ENCODE results near the gene GRAP2. TPM values are rescaled to one million over a fixed set of nuclear protein-coding genes. Genes with fewer than 3 reads are reported as not detected.
"Not testable (repeated sequence)": the region's sequence is repeated elsewhere in the genome, so short reads cannot be mapped to it uniquely, and the experiment has no call there.

Gene GRAP2
- total and polyA plus RNA-seq, 2 experiments from 2014 or later, result 0.42 TPM; not detected in 1

DNA sequence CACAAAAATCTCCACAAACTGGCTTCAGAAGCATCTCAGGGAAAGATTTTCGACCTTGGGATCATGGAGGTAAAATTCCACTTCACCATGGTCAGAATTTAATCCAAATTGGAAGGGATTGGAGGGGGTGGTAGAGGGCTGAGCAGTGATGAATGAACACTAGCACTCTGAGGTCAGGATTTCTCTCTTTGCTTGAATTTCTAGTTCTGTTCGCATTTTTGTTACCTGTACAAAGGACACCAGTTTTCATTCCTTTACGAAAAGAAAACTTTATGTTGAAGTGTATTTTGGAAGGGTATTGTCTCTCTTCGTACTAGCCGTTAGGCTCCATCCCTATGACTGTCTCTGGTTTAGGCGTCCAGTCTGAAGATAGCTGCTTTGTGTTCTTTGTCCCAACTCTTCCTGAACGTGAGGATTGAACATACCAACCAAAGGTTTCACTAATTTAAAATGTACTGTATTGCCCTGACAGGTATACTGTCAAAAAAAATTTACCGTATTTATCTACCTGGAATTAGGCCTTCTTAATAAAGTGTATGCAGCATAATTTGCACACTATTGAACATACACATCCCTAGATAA lies 772 bp downstream of the GRAP2 start (continued):
- TF ChIP-seq, protein P1, sequence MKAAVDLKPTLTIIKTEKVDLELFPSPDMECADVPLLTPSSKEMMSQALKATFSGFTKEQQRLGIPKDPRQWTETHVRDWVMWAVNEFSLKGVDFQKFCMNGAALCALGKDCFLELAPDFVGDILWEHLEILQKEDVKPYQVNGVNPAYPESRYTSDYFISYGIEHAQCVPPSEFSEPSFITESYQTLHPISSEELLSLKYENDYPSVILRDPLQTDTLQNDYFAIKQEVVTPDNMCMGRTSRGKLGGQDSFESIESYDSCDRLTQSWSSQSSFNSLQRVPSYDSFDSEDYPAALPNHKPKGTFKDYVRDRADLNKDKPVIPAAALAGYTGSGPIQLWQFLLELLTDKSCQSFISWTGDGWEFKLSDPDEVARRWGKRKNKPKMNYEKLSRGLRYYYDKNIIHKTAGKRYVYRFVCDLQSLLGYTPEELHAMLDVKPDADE (IDR thresholded peaks at IDR 0.05), result no peak

DNA sequence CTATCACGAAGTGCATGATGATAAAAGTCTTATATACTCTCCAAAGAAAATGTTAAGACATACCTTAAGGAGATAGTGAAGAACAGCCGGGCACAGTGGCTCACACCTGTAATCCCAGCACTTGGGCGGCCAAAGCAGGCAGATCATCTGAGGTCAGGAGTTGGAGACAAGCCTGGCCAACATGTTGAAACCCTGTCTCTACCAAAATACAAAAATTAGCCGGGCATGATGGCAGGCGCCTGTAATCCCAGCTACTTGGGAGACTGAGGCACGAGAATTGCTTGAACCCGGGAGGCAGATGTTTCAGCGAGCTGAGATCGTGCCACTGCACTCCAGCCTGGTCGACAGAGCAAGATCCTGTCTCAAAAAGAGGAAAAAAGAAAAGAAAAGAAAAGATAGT lies 3.1 kb downstream of the GRAP2 start:
- H3K27ac ChIP-seq (ENCODE audit: low read depth); H3K4me3 ChIP-seq; DNase-seq (ENCODE audit: low spot score); H4K20me1 ChIP-seq (replicated peaks; ENCODE audit: insufficient read depth); H3K36me3 ChIP-seq (ENCODE audit: insufficient read depth); H3K4me3 Mint-ChIP-seq; H3K4me1 ChIP-seq (ENCODE audit: insufficient read depth); H3K9me3 Mint-ChIP-seq; H2AFZ ChIP-seq; H3K79me2 ChIP-seq (replicated peaks; ENCODE audit: insufficient read depth); ATAC-seq; H3K27me3 ChIP-seq (ENCODE audit: insufficient read depth); H3K36me3 Mint-ChIP-seq (ENCODE audit: low read depth); H3K27me3 Mint-ChIP-seq (ENCODE audit: insufficient read depth, low read depth, poor library complexity); H3K4me2 ChIP-seq; H3K27ac Mint-ChIP-seq; H3F3A ChIP-seq (replicated peaks; ENCODE audit: low read depth); H3K9me2 ChIP-seq (ENCODE audit: insufficient read depth): not testable (repeated sequence)
- H3K4me1 Mint-ChIP-seq, result peaks cover 16% of the 10 kb centered on the region; the same call in 2 of the 3 replicates

DNA sequence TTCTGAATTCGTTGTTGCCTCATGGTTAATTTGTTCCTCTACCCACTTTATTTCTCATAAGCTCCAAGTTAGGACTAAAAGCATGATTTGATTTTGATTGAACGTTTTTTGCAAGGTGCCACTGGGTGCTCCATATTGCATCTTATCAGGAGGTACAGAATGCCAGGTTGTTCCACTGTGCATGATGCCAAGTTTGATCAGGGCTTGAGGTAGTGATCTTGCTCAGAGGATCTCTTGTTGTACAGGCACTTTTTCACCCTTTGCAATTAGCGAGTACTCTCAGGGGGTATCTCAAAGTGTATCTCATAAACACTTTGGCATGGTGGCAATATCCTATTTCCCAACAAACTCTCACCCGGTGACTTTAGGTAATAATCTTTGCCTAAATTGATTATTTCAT lies 4.0 kb downstream of the GRAP2 start:
- Histone ChIP-seq H3F3A (replicated peaks; ENCODE audit: low read depth) (no peaks in the 10 kb centered on the region), H2AFZ (no peak overlapping the region), H3K27ac (ENCODE audit: low read depth) (no peak overlapping the region), H3K36me3 (ENCODE audit: insufficient read depth) (no peaks in the 10 kb centered on the region), H3K27me3 (ENCODE audit: insufficient read depth) (no peaks in the 10 kb centered on the region), H3K4me2 (no peak overlapping the region), H4K20me1 (replicated peaks; ENCODE audit: insufficient read depth) (no peaks in the 10 kb centered on the region), H3K9me2 (ENCODE audit: insufficient read depth) (no peaks in the 10 kb centered on the region), H3K4me3 (no peak overlapping the region), H3K79me2 (replicated peaks; ENCODE audit: insufficient read depth) (no peaks in the 10 kb centered on the region), H3K4me1 (ENCODE audit: insufficient read depth) (peaks cover 6% of the 10 kb centered on the region; the same call in 1 of the 2 replicates)
- Mint-ChIP-seq H3K36me3 (ENCODE audit: low read depth) (no peaks in the 10 kb centered on the region), H3K4me3 (no peak overlapping the region), H3K9me3 (no peaks in the 10 kb centered on the region), H3K4me1 (peaks cover 16% of the 10 kb centered on the region; the same call in 2 of the 3 replicates), H3K27ac (no peak overlapping the region), H3K27me3 (ENCODE audit: insufficient read depth, low read depth, poor library complexity) (peaks cover 2% of the 10 kb centered on the region)
- DNase-seq (ENCODE audit: low spot score) (no peak), ATAC-seq (no peak)
- no peak for TF ChIP-seq CREB1 (CRISPR knock-in tag; IDR thresholded peaks at IDR 0.05; ENCODE audit: low read depth)
- no peak for TF ChIP-seq EZH2 (IDR thresholded peaks at IDR 0.05; ENCODE audit: low read depth, unreplicated experiment)
- TF ChIP-seq, protein P2, sequence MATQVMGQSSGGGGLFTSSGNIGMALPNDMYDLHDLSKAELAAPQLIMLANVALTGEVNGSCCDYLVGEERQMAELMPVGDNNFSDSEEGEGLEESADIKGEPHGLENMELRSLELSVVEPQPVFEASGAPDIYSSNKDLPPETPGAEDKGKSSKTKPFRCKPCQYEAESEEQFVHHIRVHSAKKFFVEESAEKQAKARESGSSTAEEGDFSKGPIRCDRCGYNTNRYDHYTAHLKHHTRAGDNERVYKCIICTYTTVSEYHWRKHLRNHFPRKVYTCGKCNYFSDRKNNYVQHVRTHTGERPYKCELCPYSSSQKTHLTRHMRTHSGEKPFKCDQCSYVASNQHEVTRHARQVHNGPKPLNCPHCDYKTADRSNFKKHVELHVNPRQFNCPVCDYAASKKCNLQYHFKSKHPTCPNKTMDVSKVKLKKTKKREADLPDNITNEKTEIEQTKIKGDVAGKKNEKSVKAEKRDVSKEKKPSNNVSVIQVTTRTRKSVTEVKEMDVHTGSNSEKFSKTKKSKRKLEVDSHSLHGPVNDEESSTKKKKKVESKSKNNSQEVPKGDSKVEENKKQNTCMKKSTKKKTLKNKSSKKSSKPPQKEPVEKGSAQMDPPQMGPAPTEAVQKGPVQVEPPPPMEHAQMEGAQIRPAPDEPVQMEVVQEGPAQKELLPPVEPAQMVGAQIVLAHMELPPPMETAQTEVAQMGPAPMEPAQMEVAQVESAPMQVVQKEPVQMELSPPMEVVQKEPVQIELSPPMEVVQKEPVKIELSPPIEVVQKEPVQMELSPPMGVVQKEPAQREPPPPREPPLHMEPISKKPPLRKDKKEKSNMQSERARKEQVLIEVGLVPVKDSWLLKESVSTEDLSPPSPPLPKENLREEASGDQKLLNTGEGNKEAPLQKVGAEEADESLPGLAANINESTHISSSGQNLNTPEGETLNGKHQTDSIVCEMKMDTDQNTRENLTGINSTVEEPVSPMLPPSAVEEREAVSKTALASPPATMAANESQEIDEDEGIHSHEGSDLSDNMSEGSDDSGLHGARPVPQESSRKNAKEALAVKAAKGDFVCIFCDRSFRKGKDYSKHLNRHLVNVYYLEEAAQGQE (IDR thresholded peaks at IDR 0.05; ENCODE audit: unreplicated experiment), result no peak
- TF ChIP-seq, protein P1 (IDR thresholded peaks at IDR 0.05), result no peak
- no peak for TF ChIP-seq POLR2AphosphoS5 (IDR thresholded peaks at IDR 0.05; ENCODE audit: low read depth)
- no peak for TF ChIP-seq ZNF331 (CRISPR knock-in tag; IDR thresholded peaks at IDR 0.05; ENCODE audit: low read depth)
- no peak for TF ChIP-seq STAT1 (IDR thresholded peaks at IDR 0.05; ENCODE audit: unreplicated experiment)
